Measurements from ENCODE around the gene BRIX1. TPM values are rescaled to one million over a fixed set of nuclear protein-coding genes. Genes with fewer than 3 reads are reported as not detected.

BRIX1 gene
- total and polyA plus RNA-seq, 9 of the 15 experiments (the other 6 are each of a cell fraction or from before 2014, with no cell fraction given) = 115 to 193 (median 159) TPM

DNA sequence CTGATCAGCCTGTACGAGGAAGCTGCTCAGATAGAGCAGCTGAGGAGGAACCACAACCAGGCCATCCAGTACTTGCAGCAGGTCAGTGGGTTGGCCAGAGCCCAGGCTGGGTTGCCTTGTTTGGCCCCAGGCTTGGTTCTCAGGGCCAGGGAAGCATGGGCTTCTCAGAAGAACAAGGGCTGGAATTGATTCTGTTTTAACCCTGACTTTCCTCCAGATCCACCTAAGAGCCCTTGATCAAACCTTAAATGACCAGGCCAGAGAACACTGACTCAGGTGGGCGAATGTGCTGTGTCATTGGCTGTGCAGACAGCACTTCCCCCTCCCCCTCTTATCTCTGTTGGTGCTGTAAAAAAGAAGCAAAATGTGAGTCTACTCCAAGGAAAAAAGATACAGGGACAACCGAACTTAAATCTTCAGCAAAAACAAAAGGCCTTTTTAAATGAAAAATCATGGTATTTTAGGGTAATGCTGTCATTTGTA lies 48.5 kb upstream of the BRIX1 start (continued):
- TF ChIP-seq, protein P1, sequence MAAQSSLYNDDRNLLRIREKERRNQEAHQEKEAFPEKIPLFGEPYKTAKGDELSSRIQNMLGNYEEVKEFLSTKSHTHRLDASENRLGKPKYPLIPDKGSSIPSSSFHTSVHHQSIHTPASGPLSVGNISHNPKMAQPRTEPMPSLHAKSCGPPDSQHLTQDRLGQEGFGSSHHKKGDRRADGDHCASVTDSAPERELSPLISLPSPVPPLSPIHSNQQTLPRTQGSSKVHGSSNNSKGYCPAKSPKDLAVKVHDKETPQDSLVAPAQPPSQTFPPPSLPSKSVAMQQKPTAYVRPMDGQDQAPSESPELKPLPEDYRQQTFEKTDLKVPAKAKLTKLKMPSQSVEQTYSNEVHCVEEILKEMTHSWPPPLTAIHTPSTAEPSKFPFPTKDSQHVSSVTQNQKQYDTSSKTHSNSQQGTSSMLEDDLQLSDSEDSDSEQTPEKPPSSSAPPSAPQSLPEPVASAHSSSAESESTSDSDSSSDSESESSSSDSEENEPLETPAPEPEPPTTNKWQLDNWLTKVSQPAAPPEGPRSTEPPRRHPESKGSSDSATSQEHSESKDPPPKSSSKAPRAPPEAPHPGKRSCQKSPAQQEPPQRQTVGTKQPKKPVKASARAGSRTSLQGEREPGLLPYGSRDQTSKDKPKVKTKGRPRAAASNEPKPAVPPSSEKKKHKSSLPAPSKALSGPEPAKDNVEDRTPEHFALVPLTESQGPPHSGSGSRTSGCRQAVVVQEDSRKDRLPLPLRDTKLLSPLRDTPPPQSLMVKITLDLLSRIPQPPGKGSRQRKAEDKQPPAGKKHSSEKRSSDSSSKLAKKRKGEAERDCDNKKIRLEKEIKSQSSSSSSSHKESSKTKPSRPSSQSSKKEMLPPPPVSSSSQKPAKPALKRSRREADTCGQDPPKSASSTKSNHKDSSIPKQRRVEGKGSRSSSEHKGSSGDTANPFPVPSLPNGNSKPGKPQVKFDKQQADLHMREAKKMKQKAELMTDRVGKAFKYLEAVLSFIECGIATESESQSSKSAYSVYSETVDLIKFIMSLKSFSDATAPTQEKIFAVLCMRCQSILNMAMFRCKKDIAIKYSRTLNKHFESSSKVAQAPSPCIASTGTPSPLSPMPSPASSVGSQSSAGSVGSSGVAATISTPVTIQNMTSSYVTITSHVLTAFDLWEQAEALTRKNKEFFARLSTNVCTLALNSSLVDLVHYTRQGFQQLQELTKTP (IDR thresholded peaks at IDR 0.05; ENCODE audit: low read depth in 1 of 2, partially characterized antibody in 2 of 2) = no peak
- peak in 1 of 2 experiments; percentile 27; a peak in 2 of 4 replicates for TF ChIP-seq NRF1 (conservative IDR thresholded peaks at IDR 0.05 in 1 of 2, IDR thresholded peaks at IDR 0.05 in 1 of 2)
- TF ChIP-seq NBN (IDR thresholded peaks at IDR 0.05; ENCODE audit: low read depth) = peak; percentile 71; the same call in 1 of the 2 replicates
- TF ChIP-seq MAFF (IDR thresholded peaks at IDR 0.05; ENCODE audit: low read length) = peak; percentile 97
- peak; percentile 81 for TF ChIP-seq JUND (IDR thresholded peaks at IDR 0.05; ENCODE audit: borderline replicate concordance, low read depth, low read length)
- TF ChIP-seq JUND (tag; IDR thresholded peaks at IDR 0.05; ENCODE audit: borderline replicate concordance, low read depth, low read length) = peak; percentile 80; the same call in 2 of the 3 replicates
- TF ChIP-seq PHF21A (IDR thresholded peaks at IDR 0.05; ENCODE audit: borderline replicate concordance, low read depth) = peak; percentile 10; the same call in 1 of the 2 replicates
- peak; percentile 80 for TF ChIP-seq CTBP1 (IDR thresholded peaks at IDR 0.05; ENCODE audit: borderline replicate concordance)
- TF ChIP-seq NCOA6 (IDR thresholded peaks at IDR 0.05) = peak; percentile 50
- no peak for TF ChIP-seq ZNF140 (CRISPR knock-in tag; IDR thresholded peaks at IDR 0.05)
- no peak for TF ChIP-seq MCM7 (IDR thresholded peaks at IDR 0.05)
- 0 out of 2 replicates have a peak, but pooled peaks have one; percentile 18 for TF ChIP-seq THRB (CRISPR knock-in tag; conservative IDR thresholded peaks at IDR 0.05)
- peak; percentile 48 for TF ChIP-seq SUPT5H (IDR thresholded peaks at IDR 0.05)
- TF ChIP-seq CBX3 (IDR thresholded peaks at IDR 0.05; ENCODE audit: borderline replicate concordance in 1 of 2, low read length in 2 of 2) = peak in 1 of 2 experiments; percentile 68; a peak in 1 of 3 replicates
- TF ChIP-seq HDAC1 (IDR thresholded peaks at IDR 0.05) = peak in 1 of 2 experiments; percentile 47; a peak in 1 of 4 replicates
- TF ChIP-seq, protein P2, sequence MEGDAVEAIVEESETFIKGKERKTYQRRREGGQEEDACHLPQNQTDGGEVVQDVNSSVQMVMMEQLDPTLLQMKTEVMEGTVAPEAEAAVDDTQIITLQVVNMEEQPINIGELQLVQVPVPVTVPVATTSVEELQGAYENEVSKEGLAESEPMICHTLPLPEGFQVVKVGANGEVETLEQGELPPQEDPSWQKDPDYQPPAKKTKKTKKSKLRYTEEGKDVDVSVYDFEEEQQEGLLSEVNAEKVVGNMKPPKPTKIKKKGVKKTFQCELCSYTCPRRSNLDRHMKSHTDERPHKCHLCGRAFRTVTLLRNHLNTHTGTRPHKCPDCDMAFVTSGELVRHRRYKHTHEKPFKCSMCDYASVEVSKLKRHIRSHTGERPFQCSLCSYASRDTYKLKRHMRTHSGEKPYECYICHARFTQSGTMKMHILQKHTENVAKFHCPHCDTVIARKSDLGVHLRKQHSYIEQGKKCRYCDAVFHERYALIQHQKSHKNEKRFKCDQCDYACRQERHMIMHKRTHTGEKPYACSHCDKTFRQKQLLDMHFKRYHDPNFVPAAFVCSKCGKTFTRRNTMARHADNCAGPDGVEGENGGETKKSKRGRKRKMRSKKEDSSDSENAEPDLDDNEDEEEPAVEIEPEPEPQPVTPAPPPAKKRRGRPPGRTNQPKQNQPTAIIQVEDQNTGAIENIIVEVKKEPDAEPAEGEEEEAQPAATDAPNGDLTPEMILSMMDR (IDR thresholded peaks at IDR 0.05 in 2 of 3, conservative IDR thresholded peaks at IDR 0.05 in 1 of 3; ENCODE audit: insufficient read depth in 2 of 3, low read depth in 1 of 3, low read length in 3 of 3) = 0 out of 6 replicates have a peak, but pooled peaks of 1 of the 3 experiments have one; percentile 0
- TF ChIP-seq ZFX (CRISPR knock-in tag; IDR thresholded peaks at IDR 0.05) = peak; percentile 77
- no peak for TF ChIP-seq E2F4 (CRISPR knock-in tag; IDR thresholded peaks at IDR 0.05; ENCODE audit: low read depth)
- TF ChIP-seq MTA3 (IDR thresholded peaks at IDR 0.05; ENCODE audit: borderline replicate concordance) = peak; percentile 84; the same call in 1 of the 2 replicates
- peak; percentile 46 for TF ChIP-seq RBBP5 (IDR thresholded peaks at IDR 0.05; ENCODE audit: borderline replicate concordance, insufficient read depth, low read length, poor library complexity, severe bottlenecking)
- no peak for TF ChIP-seq TRIM28 (IDR thresholded peaks at IDR 0.05)

All from K562 (cell line).